D721Med (cell line): ENCODE measurements around the gene KRT6A.

Experiments used
- DNase-seq: peaks from one replicate; pipeline ENCODE4 v3.0.0; 2011; ENCODE audit warnings: low spot score; ENCODE audit not compliant: insufficient read length
- FAIRE-seq: peaks from 2 replicates; lab custom pipeline; 2011; peaks lifted over from hg19 to GRCh38; lab: Jason Lieb, UNC
- TF ChIP-seq, protein P1 (sequence below): IDR thresholded peaks from 2 replicates; pipeline ENCODE4 v1.5.1; 2012; ENCODE audit warnings: mild to moderate bottlenecking, control low read depth; ENCODE audit not compliant: insufficient read depth; ENCODE audit errors: missing control alignments

KRT6A gene

DNA sequence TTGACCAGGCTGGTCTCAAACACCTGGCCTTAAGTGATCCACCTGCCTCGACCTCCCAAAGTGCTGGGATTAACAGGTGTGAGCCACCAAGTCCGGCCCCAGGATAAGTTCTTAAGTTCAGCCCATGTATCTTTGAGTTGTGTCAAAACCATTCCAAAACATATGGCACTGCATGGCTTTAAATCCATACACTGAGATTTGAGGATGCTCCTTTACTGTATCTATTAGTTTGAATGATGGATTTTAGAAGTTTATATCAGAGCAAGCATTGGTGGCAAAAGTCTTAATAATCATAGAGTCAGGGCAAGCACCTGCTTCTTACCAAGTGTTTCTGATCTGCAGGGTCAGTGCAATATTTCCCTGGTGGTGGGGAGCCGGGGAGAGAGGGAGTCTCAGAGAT is 47.2 kb downstream of the KRT6A start:
- TF ChIP-seq, protein P1, sequence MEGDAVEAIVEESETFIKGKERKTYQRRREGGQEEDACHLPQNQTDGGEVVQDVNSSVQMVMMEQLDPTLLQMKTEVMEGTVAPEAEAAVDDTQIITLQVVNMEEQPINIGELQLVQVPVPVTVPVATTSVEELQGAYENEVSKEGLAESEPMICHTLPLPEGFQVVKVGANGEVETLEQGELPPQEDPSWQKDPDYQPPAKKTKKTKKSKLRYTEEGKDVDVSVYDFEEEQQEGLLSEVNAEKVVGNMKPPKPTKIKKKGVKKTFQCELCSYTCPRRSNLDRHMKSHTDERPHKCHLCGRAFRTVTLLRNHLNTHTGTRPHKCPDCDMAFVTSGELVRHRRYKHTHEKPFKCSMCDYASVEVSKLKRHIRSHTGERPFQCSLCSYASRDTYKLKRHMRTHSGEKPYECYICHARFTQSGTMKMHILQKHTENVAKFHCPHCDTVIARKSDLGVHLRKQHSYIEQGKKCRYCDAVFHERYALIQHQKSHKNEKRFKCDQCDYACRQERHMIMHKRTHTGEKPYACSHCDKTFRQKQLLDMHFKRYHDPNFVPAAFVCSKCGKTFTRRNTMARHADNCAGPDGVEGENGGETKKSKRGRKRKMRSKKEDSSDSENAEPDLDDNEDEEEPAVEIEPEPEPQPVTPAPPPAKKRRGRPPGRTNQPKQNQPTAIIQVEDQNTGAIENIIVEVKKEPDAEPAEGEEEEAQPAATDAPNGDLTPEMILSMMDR, result no peak
- no peak for DNase-seq
- FAIRE-seq, result no peak

DNA sequence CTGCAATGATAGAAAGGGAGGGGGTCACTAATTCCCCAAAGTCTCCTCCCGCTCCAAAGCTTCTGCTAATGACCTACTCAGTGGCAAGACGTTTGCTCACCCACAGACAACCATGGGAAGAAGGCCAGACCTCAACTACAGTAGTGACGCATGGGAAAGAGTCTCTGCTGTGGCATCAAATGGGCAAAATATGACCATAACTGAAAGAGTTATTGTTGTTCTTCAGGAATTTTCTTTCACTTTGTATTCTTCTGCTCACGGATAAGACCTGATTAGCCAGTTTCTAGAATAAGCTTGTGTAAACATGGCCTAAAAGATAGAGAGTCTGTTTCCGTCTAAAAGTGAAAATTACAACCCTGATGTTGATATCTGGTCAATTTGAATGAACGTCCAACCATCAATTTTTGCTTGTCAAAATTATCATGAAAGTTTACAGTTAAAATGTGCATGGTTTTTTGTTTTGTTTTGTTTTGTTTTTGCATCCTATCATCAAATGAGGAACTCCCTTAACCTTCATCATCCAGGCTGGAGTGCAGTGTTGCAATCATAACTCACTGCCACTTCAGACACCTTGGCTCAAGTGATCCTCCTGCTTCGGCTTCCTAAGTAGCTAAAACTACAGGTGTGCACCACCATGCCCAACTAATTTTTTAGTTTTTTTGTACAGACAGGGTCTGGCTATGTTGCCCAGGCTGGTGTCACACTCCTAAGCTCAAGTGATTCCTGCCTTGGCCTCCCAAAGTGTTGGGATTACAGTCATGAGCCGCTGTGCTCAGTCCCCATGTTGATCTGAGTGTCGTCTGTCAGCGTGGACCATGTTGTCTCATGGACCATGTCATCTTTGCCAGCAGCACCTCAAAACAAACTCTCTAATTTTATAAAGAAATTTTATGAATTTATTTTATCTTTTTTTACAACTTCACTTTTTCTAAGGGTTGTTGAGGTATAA is 48.1 kb downstream of the KRT6A start:
- TF ChIP-seq, protein P1, result no peak
- FAIRE-seq (no peak), DNase-seq (no peak)

DNA sequence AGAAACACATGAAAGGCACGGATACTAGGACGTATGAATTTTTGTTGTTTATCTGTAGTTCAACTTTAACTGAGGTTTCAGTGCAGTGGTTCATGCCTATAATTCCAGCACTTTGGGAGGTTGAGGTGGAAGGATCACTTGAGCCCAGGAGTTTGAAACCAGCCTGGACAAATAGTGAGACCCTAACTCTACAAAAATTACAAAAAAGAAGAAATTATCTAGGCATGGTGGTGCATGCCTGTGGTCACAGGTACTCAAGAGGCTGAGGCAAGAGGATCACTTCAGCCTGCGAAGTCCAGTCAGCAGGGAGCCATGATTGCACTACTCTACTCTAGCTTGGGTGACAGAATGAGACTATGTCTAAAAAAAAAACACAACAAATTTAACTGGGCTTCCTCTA is 49.1 kb downstream of the KRT6A start:
- TF ChIP-seq, protein P1, result no peak
- no peak for FAIRE-seq
- no peak for DNase-seq

DNA sequence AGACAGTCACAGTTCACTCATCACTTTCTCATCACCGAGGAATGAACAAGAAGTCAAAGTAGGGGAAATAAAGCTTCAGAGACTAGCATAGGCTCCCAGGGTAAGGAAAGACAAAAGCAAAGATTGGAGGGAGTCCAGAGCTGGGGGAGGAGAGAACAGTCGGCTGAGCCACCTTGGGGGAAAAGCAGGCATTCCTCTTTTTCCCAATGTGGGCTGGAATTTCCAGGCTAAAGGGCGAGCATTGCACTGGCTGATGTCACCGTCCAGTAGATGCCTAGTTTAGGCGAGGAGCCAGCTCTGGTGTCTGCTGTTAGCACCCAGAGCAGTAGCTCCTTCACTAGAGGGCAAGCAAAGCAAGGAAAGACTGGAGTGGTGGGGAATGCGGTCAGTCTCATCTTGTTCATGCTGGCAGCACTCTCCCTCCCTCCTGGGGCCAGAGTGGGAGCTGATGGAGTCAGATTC is 50.4 kb downstream of the KRT6A start:
- TF ChIP-seq, protein P1, result no peak
- no peak for FAIRE-seq
- no peak for DNase-seq

DNA sequence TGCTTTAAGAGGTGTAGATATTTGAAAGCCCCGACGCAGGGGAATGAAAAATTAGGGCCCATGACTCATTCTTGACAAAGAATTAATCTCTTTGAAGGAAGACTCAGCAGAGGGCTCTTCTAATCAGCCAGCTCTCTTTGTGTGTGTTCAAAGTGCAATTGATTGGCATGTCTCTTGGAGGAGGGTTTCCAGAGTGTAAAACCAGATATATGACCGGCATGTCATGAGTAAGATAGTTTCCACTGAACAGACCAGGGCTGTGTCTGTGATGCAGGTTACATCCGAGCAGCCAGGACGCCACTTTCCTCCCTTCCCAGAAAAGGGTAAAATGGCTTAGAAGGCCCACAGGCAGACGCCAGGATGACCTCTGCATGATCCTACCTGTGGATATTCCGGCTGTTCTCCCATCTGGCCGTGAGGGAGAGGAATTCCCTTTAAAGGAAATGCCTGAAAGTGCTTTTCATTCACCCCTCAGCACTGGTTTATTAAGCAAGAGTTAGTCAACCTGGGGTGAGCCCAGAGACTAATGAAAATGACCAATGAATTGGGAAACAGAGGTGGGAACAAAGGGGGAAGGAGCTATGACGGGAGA is 51.6 kb downstream of the KRT6A start:
- TF ChIP-seq, protein P1, result no peak
- no peak for FAIRE-seq
- DNase-seq, result no peak

DNA sequence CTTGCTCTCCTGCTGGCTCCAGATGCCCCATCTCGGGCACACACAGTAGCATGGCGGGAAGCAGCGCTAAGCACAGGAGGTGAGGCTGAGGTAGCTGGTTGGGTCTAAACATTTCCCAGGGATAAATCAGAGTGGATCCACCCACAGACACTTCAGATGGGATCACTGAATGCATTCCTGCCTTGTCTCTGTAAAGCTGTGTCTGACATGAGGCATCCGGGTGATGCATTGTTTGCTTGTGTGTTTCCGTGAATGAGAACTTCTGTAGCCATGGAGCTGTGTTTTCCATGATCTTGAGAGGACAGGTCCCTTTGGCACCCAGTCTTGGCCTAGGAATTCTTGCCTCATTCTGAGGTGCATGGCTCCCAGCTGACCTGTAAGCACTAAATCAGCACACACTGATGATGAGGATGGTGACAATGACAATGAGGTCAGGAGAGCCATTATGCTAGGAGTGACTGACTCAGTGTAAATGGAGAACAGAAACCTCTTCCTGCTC is 52.2 kb downstream of the KRT6A start:
- FAIRE-seq (no peak), DNase-seq (no peak)
- TF ChIP-seq, protein P1, result no peak
